SK-N-MC (cell line): ENCODE data around the gene RSPH6A.

Experiments
- EZH2 ChIP-seq: fragments of 200-600 bp; sonication (generic); IDR thresholded peaks from one replicate; pipeline ENCODE4 v1.6.1; 2017; ENCODE audit warnings: antibody characterized with exemption
- FOXP2 ChIP-seq: optimal IDR thresholded peaks from 2 replicates; pipeline ENCODE3; 2011; ENCODE audit warnings: mild to moderate bottlenecking, moderate library complexity; ENCODE audit not compliant: insufficient read depth; ENCODE audit errors: extremely low read length, control extremely low read depth
- POLR2AphosphoS5 ChIP-seq: IDR thresholded peaks from 2 replicates; pipeline ENCODE4 v1.6.1; 2012; ENCODE audit warnings: mild to moderate bottlenecking, low read depth, low read length, borderline replicate concordance

GRCh38 chr19:45794627-45795026 lies 20.5 kb downstream of the RSPH6A start:
- TF ChIP-seq POLR2AphosphoS5, result no peak
- TF ChIP-seq EZH2, result no peak
- no peak for TF ChIP-seq FOXP2
